NB4 (cell line): ENCODE data around the gene PDE7B.

Source experiments
- DNase-seq: peaks from one replicate; pipeline ENCODE4 v3.0.0; 2010; ENCODE audit warnings: low read depth
- H3K4me3 ChIP-seq: one replicate; pipeline ENCODE4 v1.5.1; 2011; ENCODE audit warnings: mild to moderate bottlenecking, low read depth, low read length, moderate library complexity
- CTCF ChIP-seq: IDR thresholded peaks from one replicate; pipeline ENCODE4 v1.5.1; 2012; ENCODE audit warnings: low read depth, low read length
- MAX ChIP-seq: IDR thresholded peaks from 2 replicates; pipeline ENCODE4 v1.6.1; 2011; ENCODE audit warnings: low read depth, low read length
- MYC ChIP-seq: IDR thresholded peaks from 2 replicates; pipeline ENCODE4 v1.6.1; 2011; ENCODE audit warnings: low read depth, low read length
- POLR2A ChIP-seq: IDR thresholded peaks from 2 replicates; pipeline ENCODE4 v1.6.1; 2011; ENCODE audit warnings: mild to moderate bottlenecking; ENCODE audit not compliant: insufficient read length; ENCODE audit errors: extremely low read depth

Gene PDE7B

GRCh38 chr6:135940616-135941167, 89.2 kb downstream of the PDE7B start:
- TF ChIP-seq MAX (no peak), CTCF (no peak), MYC (no peak), POLR2A (no peak)
- H3K4me3 ChIP-seq, result no peak overlapping the region
- DNase-seq, result no peak

GRCh38 chr6:135941275-135942025, 89.9 kb downstream of the PDE7B start:
- no peak for DNase-seq
- TF ChIP-seq MYC (no peak), POLR2A (no peak), MAX (no peak), CTCF (no peak)
- no peak overlapping the region for H3K4me3 ChIP-seq

GRCh38 chr6:135944120-135944519, 92.6 kb downstream of the PDE7B start:
- no peak overlapping the region for H3K4me3 ChIP-seq
- DNase-seq, result no peak
- TF ChIP-seq CTCF (no peak), MAX (no peak), MYC (no peak), POLR2A (no peak)

GRCh38 chr6:135946674-135947073, 95.2 kb downstream of the PDE7B start:
- no peak overlapping the region for H3K4me3 ChIP-seq
- no peak for DNase-seq
- no peak for TF ChIP-seq CTCF
- no peak for TF ChIP-seq MYC
- no peak for TF ChIP-seq MAX
- TF ChIP-seq POLR2A, result no peak

- DNase-seq, result no peak
- no peak for TF ChIP-seq CTCF
- no peak for TF ChIP-seq POLR2A
- no peak for TF ChIP-seq MYC
- no peak for TF ChIP-seq MAX
- H3K4me3 ChIP-seq, result no peak overlapping the region
These were observed 99.2 kb downstream of the PDE7B start for GRCh38 chr6:135950669-135951068.

- H3K4me3 ChIP-seq, result no peak overlapping the region
- TF ChIP-seq POLR2A (no peak), MAX (no peak), CTCF (no peak), MYC (no peak)
- no peak for DNase-seq
These were observed 99.7 kb downstream of the PDE7B start for GRCh38 chr6:135951169-135951568.
